HEK293T (cell line): ENCODE results near the gene NKD2.
"Not testable (repeated sequence)": the region's sequence is repeated elsewhere in the genome, so short reads cannot be mapped to it uniquely, and the experiment has no call there.

Source experiments
- FOXA1 ChIP-seq: fragments of 450-650 bp; IDR thresholded peaks from 2 replicates; pipeline ENCODE4 v1.6.1; 2016; ENCODE audit warnings: mild to moderate bottlenecking
- SP1 ChIP-seq: fragments of 450-650 bp; IDR thresholded peaks from 2 replicates; pipeline ENCODE4 v1.6.1; 2017
- SUZ12 ChIP-seq: fragments of 450-650 bp; IDR thresholded peaks from 2 replicates; pipeline ENCODE4 v1.6.1; 2016; ENCODE audit warnings: mild to moderate bottlenecking
- TARDBP ChIP-seq: fragments of 450-650 bp; IDR thresholded peaks from 2 replicates; pipeline ENCODE4 v1.6.1; 2016
- ZNF384 ChIP-seq: fragments of 450-650 bp; IDR thresholded peaks from 2 replicates; pipeline ENCODE4 v1.6.1; 2016

GRCh38 chr5:972575-972974, 36.0 kb upstream of the NKD2 start:
- not testable (repeated sequence) for TF ChIP-seq FOXA1, SUZ12, TARDBP, ZNF384, SP1
